Peyer's patch (tissue), 4 donors: ENCODE results near the gene MYLK. TPM values are rescaled to one million over a fixed set of nuclear protein-coding genes. Genes with fewer than 3 reads are reported as not detected.

ENCODE experiments used
- DNase-seq, 3 donors: peaks; one replicate each; pipeline ENCODE4 v3.0.0-alpha.2; 2017 to 2019
- H3K27ac ChIP-seq, 4 donors: fragments of 200-600 bp; sonication (generic); one replicate each; pipeline ENCODE4 v1.5.1; 2016 to 2019
- H3K27me3 ChIP-seq, 2 donors: fragments of 200-600 bp; sonication (generic); one replicate each; pipeline ENCODE4 v1.5.1; 2019
- H3K36me3 ChIP-seq, 3 donors: fragments of 200-600 bp; sonication (generic); one replicate each; pipeline ENCODE4 v1.5.1; 2016 to 2019
- H3K4me1 ChIP-seq, 4 donors: fragments of 200-600 bp; sonication (generic); one replicate each; pipeline ENCODE4 v1.5.1; 2016 to 2019
- H3K4me3 ChIP-seq, 4 donors: fragments of 200-600 bp; sonication (generic); 1 replicate in 3 of 4; 2 replicates in 1 of 4; pipeline ENCODE4 v1.5.1; 2016 to 2019; ENCODE audit warnings: mild to moderate bottlenecking in 1 of 4
- H3K9me3 ChIP-seq, 4 donors: fragments of 200-600 bp; sonication (generic); one replicate each; pipeline ENCODE4 v1.5.1; 2016 to 2019; ENCODE audit warnings: mild to moderate bottlenecking in 1 of 4
- POLR2A ChIP-seq, 2 donors: fragments of 450-650 bp; IDR thresholded peaks; one replicate each; pipeline ENCODE4 v1.5.1; 2017; ENCODE audit warnings: antibody characterized with exemption in 2 of 2, mild to moderate bottlenecking in 2 of 2, moderate library complexity in 2 of 2
- total RNA-seq, 4 donors: library from RNA; depleted of rRNA; stranded (reverse); fragments of >200 nt; gene quantifications; one replicate each; pipeline ENCODE4 v1.1.0, GENCODE V29; 2016
- TF ChIP-seq, protein P1 (sequence below), 6 experiments: fragments of 450-650 bp in 4 of 6; fragments of 200-600 bp in 2 of 6; sonication (generic) in 1 of 6; IDR thresholded peaks; one replicate each; pipeline ENCODE4 v1.5.1; 2017 to 2019; ENCODE audit warnings: antibody characterized with exemption in 6 of 6, mild to moderate bottlenecking in 3 of 6, moderate library complexity in 1 of 6

The MYLK gene
- total RNA-seq, 4 donors from 2014 or later, result 81.3 to 117 (median 94.1) TPM

DNA sequence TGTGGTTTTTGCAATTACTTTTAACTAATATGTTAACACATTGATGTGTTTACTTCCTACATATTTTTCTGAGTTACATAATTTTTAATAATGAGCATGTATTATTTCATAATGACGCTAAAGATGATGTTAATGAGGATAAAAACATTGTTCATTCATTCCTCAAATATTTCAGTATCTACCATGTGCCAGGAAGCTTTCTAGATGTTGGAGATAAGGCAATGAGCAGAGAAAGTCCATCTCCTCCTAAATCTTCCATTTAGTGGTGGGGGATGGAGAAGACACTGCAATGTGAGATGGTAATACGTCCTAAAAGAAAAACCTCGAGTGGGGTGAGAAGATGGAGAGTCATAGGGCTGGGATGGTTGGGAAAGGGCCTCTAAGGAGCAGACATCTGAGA lies 132.7 kb downstream of the MYLK start:
- Histone ChIP-seq H3K27ac (no peak overlapping the region), H3K27me3 (no peaks in the 10 kb centered on the region), H3K9me3 (no peaks in the 10 kb centered on the region), H3K4me3 (no peak overlapping the region), H3K4me1 (peaks cover 0 to 10% (median 0%) of the 10 kb centered on the region in 4 donors), H3K36me3 (no peaks in the 10 kb centered on the region)
- no peak for TF ChIP-seq POLR2A (IDR thresholded peaks at IDR 0.05)
- TF ChIP-seq, protein P1, sequence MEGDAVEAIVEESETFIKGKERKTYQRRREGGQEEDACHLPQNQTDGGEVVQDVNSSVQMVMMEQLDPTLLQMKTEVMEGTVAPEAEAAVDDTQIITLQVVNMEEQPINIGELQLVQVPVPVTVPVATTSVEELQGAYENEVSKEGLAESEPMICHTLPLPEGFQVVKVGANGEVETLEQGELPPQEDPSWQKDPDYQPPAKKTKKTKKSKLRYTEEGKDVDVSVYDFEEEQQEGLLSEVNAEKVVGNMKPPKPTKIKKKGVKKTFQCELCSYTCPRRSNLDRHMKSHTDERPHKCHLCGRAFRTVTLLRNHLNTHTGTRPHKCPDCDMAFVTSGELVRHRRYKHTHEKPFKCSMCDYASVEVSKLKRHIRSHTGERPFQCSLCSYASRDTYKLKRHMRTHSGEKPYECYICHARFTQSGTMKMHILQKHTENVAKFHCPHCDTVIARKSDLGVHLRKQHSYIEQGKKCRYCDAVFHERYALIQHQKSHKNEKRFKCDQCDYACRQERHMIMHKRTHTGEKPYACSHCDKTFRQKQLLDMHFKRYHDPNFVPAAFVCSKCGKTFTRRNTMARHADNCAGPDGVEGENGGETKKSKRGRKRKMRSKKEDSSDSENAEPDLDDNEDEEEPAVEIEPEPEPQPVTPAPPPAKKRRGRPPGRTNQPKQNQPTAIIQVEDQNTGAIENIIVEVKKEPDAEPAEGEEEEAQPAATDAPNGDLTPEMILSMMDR (IDR thresholded peaks at IDR 0.05), result no peak
- DNase-seq, result no peak

DNA sequence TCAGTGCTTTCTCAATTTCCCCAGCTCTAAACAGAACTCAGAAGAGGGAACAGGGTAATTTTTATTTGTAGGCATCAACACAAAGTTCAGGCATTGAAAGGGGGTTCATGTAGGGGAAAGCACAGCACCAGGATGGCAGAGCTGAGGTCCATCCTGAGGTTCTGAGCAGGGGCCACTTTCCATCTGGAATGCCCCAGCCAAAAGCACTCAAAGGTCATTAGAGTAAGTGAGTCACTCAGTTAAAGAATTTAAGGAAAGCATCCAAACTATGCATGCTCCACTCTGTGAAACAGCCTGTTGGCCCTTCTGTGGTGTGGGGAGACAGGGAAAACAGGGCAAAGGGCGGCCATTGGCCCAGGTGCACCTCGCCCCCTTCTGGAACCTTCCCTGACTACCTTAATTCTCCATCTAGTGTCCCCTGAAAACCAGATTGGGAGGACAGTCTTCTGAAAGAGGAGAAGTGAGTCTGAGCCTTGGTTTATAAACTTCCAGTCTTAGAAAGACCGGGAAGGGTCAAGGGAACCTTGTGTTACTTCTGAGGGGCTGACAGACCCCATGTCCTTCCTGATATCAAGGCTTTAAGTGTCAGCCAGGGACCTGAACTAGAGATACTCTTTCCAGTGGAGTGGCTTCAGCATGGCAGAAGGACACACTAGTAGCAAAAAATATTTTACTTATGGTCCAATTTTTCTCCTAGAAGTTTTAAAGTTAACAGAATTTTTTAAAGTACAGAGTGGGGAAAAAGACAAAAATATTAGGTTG lies 133.3 kb downstream of the MYLK start:
- Histone ChIP-seq H3K36me3 (no peaks in the 10 kb centered on the region), H3K27ac (no peak overlapping the region), H3K9me3 (no peaks in the 10 kb centered on the region), H3K4me1 (peaks cover 0 to 10% (median 0%) of the 10 kb centered on the region in 4 donors), H3K27me3 (no peaks in the 10 kb centered on the region), H3K4me3 (no peak overlapping the region)
- TF ChIP-seq, protein P1 (IDR thresholded peaks at IDR 0.05), result no peak
- TF ChIP-seq POLR2A (IDR thresholded peaks at IDR 0.05), result no peak
- no peak for DNase-seq

GRCh38 chr3:123750209-123750608 lies 133.9 kb downstream of the MYLK start:
- no peak for DNase-seq
- no peak overlapping the region for H3K27ac ChIP-seq
- H3K9me3 ChIP-seq, result no peaks in the 10 kb centered on the region
- no peak overlapping the region for H3K4me3 ChIP-seq
- H3K36me3 ChIP-seq, result no peaks in the 10 kb centered on the region
- H3K27me3 ChIP-seq, result no peaks in the 10 kb centered on the region
- H3K4me1 ChIP-seq, result peaks cover 0 to 10% (median 0%) of the 10 kb centered on the region in 4 donors
- TF ChIP-seq, protein P1 (IDR thresholded peaks at IDR 0.05), result no peak
- no peak for TF ChIP-seq POLR2A (IDR thresholded peaks at IDR 0.05)

GRCh38 chr3:123749711-123750110 lies 134.4 kb downstream of the MYLK start:
- no peaks in the 10 kb centered on the region for H3K9me3 ChIP-seq
- TF ChIP-seq, protein P1 (IDR thresholded peaks at IDR 0.05), result no peak
- TF ChIP-seq POLR2A (IDR thresholded peaks at IDR 0.05), result no peak
- H3K27me3 ChIP-seq, result no peaks in the 10 kb centered on the region
- H3K36me3 ChIP-seq, result no peaks in the 10 kb centered on the region
- DNase-seq, result no peak
- H3K4me3 ChIP-seq, result no peak overlapping the region
- H3K27ac ChIP-seq, result no peak overlapping the region
- peaks cover 0 to 10% (median 0%) of the 10 kb centered on the region in 4 donors for H3K4me1 ChIP-seq

DNA sequence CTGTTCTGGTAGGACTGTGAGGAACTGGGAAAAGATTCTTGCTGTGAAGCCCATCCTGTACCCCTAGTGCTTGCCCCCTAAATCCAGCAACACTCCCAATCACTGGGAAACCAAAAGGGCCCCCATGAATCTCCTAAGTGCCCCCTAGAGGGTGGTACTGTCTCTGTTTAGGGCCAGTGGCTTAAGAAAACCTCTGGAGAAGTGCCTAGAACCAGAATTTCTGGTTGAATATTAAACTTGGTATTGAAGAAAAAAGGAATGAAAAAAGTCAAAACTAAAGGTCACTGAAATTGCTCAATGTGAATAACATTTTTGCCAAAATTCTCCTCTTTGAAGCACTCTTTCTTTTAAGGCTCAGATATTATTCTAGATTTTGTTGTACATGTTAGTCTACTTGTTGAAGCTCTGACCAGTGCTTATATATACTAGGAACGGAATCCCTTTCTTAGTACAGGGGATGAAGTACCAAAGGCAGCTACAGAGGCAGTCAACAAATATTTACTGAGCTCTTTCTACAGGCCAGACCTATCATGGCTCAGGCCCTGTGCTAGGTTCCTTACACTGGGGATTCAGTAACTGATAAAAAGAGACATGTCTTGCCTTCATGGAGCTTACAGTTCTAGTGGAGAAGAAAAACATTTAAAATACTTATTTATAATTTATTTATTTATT lies 138.8 kb downstream of the MYLK start:
- H3K9me3 ChIP-seq, result no peaks in the 10 kb centered on the region
- H3K27me3 ChIP-seq, result no peaks in the 10 kb centered on the region
- H3K27ac ChIP-seq, result no peak overlapping the region
- no peaks in the 10 kb centered on the region for H3K36me3 ChIP-seq
- no peak for DNase-seq
- TF ChIP-seq POLR2A (IDR thresholded peaks at IDR 0.05), result no peak
- TF ChIP-seq, protein P1 (IDR thresholded peaks at IDR 0.05), result peak in 4 of 6 experiments; percentile 6 to 22 (median 8)
- no peak overlapping the region for H3K4me3 ChIP-seq
- no peaks in the 10 kb centered on the region for H3K4me1 ChIP-seq
